Motor neuron (in vitro differentiated cells): Measurements from ENCODE around the gene FLAD1. TPM values are rescaled to one million over a fixed set of nuclear protein-coding genes. Genes with fewer than 3 reads are reported as not detected.
"Not testable (repeated sequence)": the region's sequence is repeated elsewhere in the genome, so short reads cannot be mapped to it uniquely, and the experiment has no call there.

Source experiments
- ATAC-seq, 8 experiments: fragments of 200-7000 bp; cut with Tn5 transposase; replicated peaks in 6 of 8; 2 replicates each; pipeline ENCODE4 v1.8.0; 2021; ENCODE audit warnings: mild to moderate bottlenecking in 8 of 8, moderate library complexity in 8 of 8
- H3K27ac ChIP-seq, 2 donors: fragments of 250-450 bp; sonication (Bioruptor Pico); 2 replicates each; pipeline ENCODE4 v1.9.0; 2021; ENCODE audit warnings: antibody characterized with exemption in 2 of 2, mild to moderate bottlenecking in 2 of 2, moderate library complexity in 1 of 2
- H3K4me1 ChIP-seq, 2 donors: fragments of 250-450 bp; sonication (Bioruptor Pico); replicated peaks in 1 of 2; 2 replicates each; pipeline ENCODE4 v1.6.1; 2021; ENCODE audit warnings: antibody characterized with exemption in 2 of 2, mild to moderate bottlenecking in 2 of 2, moderate library complexity in 1 of 2
- H3K4me3 ChIP-seq, 5 donors: fragments of 250-450 bp; sonication (Bioruptor Pico); 2 replicates each; pipeline ENCODE4 v1.9.0; 2021; ENCODE audit warnings: antibody characterized with exemption in 5 of 5, mild to moderate bottlenecking in 5 of 5, moderate library complexity in 4 of 5
- WGBS, 10 experiments: fragments of 450-650 bp; shearing (Covaris generic); methylation state at CpG; one replicate each; pipeline ENCODE4 v1.0.0; 2022; 5-methylcytosine and 5-hydroxymethylcytosine counted together
- in situ Hi-C, 9 experiments: fragments of 400-800 bp; cut with MboI; loops; one replicate each; pipeline ENCODE4 v1.15.0; 2021; ENCODE audit warnings: low sequenced_read_pairs in 9 of 9, low pct_unique_long_range_greater_than_20kb in 2 of 9; ENCODE audit not compliant: unreplicated experiment in 9 of 9
- total RNA-seq, 8 experiments: library from RNA; unstranded; fragments of 300-600 nt; gene quantifications; 2 replicates each; pipeline versions ENCODE4 v1.2.3 to v1.2.4, GENCODE V29; 2022

FLAD1 gene
- total RNA-seq, 8 experiments from 2014 or later = 34.1 to 76.9 (median 49.2) TPM

DNA sequence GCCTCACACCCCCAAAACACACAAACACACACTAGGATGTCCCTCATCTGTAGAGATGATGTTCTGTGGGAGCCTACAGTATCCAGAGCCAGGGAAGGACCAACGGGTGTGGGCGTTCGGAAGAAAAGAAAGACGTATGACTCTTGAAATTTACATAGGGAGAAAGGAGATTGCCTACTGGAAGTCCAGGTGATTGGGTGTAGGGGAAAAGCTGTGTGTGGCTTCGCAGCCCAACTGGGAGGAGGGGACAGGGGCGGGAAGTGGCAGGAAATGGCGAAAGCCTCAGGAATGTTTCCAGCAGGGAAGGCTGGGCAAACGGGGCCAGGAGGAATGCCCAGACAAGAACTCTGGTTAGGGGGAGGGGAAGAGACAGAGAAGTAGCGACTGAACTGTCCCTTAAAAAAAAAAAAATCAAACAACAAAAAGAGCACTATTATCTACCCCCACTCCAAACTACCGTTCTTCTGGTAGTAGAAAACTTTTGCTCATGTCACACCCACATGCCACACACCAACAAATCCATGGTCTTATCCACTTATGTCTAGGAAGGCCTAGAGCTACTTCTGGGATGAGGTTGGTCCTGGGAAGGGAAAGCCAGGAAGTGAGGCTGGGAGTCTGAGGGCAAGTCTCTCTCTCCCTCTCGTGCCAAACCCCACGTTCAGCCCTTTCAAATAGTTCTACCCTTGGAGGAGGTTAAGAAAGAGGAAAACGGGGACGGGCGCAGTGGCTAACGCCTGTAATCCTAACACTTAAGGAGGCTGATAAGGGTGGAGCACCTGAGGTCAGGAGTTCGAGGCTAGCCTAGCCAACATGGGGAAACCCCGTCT is 10.4 kb upstream of the FLAD1 start:
- peak in 3 of 8 experiments; percentile 2 to 6 (median 4) for ATAC-seq
- Histone ChIP-seq H3K4me3 (peak overlapping the region in 4 of 5 donors; percentile 53 to 80 (median 61)), H3K27ac (peak overlapping the region; percentile 90 to 94), H3K4me1 (peaks cover 38 to 40% of the 10 kb centered on the region in 2 donors)
- in situ Hi-C loops = loop anchor here in 2 of 9 experiments (25.0 kb wide), 1 partner anchor 90 kb away; the partner anchor contains the start of genes ADAM15 (in 2 of the 2) and EFNA4 (in 2 of the 2)
- WGBS, 10 experiments = 0 to 54% (median 24%) methylated on average over 3 to 12 of the region's 18 CpGs

DNA sequence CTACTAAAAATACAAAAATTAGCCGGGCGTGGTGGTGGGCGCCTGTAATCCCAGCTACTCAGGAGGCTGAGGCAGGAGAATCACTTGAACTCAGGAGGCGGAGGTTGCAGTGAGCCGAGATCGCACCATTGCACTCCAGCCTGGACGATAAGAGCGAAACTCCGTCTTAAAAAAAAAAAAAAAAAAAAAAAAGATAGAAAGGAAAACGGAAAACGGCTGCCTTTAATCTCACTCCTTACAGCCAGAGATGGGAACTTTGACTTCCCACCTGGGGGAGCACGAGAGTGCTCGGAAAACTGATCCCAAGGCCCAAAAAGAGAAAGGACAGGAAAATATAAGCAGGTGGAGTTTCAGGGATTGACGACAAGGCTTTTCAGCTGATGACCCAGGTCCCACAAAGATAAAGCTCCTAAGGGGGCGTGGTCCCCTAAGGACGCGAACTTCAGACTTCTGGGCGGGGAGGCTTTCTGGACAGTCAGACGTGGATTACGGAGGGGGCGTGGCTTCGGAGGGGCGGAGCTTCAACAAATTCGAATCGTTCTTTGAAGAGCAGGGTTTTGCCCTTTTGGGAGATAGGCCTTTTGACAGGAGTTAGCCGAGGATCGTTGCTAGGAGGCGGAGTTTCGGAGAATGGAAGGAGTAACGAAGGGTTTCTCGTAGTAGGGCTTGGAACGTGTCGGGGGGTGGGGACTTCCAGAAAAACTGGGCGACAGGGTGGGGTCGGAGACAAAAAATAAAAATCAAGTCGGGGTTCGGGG is 9.6 kb upstream of the FLAD1 start:
- peak in 7 of 8 experiments; percentile 0 to 8 (median 2) for ATAC-seq
- Histone ChIP-seq H3K4me1 (peaks cover 35 to 36% of the 10 kb centered on the region in 2 donors), H3K4me3 (peak overlapping the region; percentile 53 to 82 (median 62)), H3K27ac (peak overlapping the region; percentile 90 to 94)
- WGBS, 10 experiments = 0 to 19% (median 3%) methylated on average over 2 to 15 of the region's 37 CpGs; no CpG with 5 or more reads in 4 of the 10 experiments
- in situ Hi-C loops = loop anchor here in 2 of 9 experiments (25.0 kb wide), 1 partner anchor 89 kb away; the partner anchor contains the start of genes ADAM15 (in 2 of the 2) and EFNA4 (in 2 of the 2)

DNA sequence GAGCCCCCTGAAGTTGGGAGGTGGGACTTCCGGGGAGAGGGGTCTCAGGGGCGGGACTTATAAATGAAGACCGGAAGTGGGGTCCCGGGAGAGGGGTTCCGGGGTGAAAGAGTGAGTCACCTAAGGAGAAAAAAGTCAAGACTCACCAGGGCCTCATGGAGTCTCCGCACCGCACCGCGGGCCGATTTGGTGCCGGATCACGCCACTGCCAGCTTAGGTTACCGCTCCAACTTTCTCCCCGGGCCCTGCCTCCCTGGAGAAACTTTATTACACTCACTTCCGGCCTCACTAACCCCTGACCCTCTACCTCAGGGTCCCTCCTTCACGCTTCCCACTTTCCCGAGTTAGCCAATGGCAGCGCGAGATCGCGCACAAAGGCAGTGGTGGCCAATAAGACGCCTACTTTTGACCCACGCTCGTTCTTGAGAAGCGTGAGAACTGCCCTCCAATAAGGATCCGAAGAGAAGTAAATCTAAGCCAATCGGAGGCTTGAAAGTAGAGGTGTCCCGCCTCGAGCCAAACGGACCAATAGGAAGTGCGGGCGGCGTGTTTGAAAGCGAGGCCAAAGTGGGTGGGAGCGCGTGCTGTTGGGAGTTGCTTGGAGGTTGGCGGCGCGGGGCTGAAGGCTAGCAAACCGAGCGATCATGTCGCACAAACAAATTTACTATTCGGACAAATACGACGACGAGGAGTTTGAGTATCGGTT is 8.9 kb upstream of the FLAD1 start, which contains the start of gene CKS1B:
CKS1B (plus strand) TSS at position 580 of the 706 bp plus-strand sequence; CDS start at position 645, 65 bp downstream.
- Histone ChIP-seq H3K4me3 (peak within 1 kb of the TSS; percentile 53 to 82 (median 62)), H3K27ac (peak within 1 kb of the TSS; percentile 90 to 94), H3K4me1 (peaks cover 28 to 29% of the 10 kb centered on the region in 2 donors)
- in situ Hi-C loops = loop anchor here in 2 of 9 experiments (25.0 kb wide), 1 partner anchor 88 kb away; the partner anchor contains the start of genes ADAM15 (in 2 of the 2) and EFNA4 (in 2 of the 2)
- ATAC-seq = peak; percentile 44 to 82 (median 78)
- WGBS, 10 experiments = 0 to 1% (median 1%) methylated on average over 1 to 38 of the region's 47 CpGs; no CpG with 5 or more reads in 2 of the 10 experiments

DNA sequence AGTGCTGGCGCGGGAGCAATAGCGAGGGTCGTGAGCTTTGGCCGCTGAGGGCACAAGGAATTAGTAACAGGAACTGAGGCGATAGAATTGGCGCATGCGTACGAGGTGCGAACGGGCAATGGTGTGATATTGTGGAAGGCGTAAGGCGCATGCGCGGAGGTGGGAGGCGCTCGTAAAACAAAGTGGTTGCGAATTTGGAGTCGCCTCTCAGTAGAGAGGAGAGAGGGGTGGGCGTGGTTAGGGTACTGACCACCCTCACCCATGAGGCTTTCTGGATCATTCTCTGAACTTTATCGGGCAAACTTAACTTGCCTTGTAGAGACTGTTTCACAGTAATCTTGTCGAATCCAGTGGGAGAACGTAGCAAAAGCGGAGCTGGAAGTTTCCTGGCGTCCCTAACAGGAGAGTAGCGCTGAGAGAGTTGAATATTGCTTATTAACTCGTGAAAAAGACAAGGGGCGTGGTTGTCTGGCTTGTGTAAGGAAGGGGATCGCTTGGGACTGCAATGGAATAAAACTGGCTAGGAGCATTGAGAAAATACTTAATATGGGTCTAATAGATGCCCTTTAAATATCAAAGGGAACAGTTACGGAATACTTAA is 8.2 kb upstream of the FLAD1 start:
- in situ Hi-C loops = loop anchor here in 2 of 9 experiments (25.0 kb wide), 1 partner anchor 87 kb away; the partner anchor contains the start of genes ADAM15 (in 2 of the 2) and EFNA4 (in 2 of the 2)
- peak overlapping the region; percentile 53 to 82 (median 62) for H3K4me3 ChIP-seq
- H3K4me1 ChIP-seq = peaks cover 22 to 27% of the 10 kb centered on the region in 2 donors
- peak overlapping the region; percentile 28 to 60 for H3K27ac ChIP-seq
- ATAC-seq = peak; percentile 4 to 49 (median 43)
- 0 to 3% (median 0%) methylated on average over 2 to 28 of the region's 30 CpGs for WGBS, 10 experiments

DNA sequence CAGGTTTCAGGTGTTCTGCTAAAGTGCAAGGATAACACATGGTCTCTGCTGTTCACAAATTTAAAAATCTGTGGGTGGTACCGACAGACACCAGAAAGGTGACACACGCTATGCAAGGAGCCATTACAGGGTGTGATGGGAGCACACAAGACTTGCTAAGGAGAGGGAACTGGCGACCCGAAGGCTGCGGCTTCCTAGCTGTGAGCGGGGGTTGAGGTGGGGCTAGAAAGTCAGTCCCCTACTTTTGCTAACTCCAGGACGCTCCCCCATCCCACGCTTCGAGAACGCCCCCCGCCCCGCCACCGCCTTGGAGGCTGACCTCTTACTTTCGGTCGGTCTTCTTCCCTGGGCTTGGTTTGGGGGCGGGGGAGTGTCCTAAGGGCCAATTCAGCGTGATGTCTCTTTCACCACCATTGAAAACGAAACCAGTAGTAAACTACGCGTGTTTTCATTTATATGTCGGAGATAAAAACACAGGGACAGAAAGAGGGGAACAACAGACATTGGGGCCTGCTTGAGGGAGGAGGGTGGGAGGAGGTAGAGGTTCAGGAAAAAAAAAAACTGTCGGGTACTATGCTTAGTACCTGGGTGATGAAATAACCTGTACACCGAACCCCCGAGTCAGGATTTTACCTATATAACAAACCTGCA is 7.6 kb upstream of the FLAD1 start:
- in situ Hi-C loops = no loop called here
- Histone ChIP-seq H3K4me3 (peak overlapping the region; percentile 53 to 82 (median 62)), H3K27ac (peak overlapping the region; percentile 28 to 60), H3K4me1 (peaks cover 19 to 27% of the 10 kb centered on the region in 2 donors)
- ATAC-seq = no peak
- WGBS, 10 experiments = 0 to 9% (median 0%) methylated on average over 3 to 15 of the region's 24 CpGs; no CpG with 5 or more reads in 2 of the 10 experiments

DNA sequence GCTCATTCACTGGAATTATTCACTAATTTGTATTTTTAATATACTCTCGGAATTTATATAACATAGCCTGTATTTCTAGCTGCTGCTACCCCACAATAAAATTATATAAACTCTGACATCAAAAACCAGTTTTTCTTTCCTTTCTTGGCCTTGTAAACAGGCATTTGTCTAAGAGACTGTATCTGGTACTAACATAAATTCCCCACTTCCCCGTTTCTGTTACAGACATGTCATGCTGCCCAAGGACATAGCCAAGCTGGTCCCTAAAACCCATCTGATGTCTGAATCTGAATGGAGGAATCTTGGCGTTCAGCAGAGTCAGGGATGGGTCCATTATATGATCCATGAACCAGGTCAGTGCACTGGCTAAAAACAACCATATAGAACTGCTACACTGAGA is 5.4 kb upstream of the FLAD1 start:
- H3K4me3 ChIP-seq, H3K27ac ChIP-seq, in situ Hi-C loops, ATAC-seq: not testable (repeated sequence)
- peaks cover 15 to 16% of the 10 kb centered on the region in 2 donors for H3K4me1 ChIP-seq
- 42 to 92% (median 73%) methylated on average over 1 to 3 of the region's 3 CpGs; no CpG with 5 or more reads in 2 of the 10 experiments for WGBS, 10 experiments

DNA sequence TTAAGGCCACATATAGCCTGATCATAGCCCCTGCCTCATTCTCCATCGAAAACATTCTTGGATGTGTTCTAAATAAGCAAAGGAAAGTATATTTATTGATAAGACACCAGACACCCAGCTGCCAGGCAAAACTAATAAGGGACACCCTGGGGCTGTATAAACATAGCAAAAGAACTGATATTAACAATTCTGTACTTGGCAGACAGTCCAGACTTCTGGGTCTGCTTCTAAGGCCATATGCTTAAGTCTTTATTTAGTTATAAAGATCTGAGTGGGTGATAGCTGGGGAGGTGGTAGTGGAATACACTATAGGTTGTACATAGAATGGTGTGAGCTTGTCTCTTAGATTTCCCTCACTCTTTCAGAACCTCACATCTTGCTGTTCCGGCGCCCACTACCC is 4.8 kb upstream of the FLAD1 start:
- Histone ChIP-seq H3K4me3 (no peak overlapping the region), H3K4me1 (peaks cover 10 to 11% of the 10 kb centered on the region in 2 donors), H3K27ac (no peak overlapping the region)
- no peak for ATAC-seq
- WGBS, 10 experiments = 82 to 100% (median 100%) methylated on average over 1 to 3 of the region's 3 CpGs; no CpG with 5 or more reads in 3 of the 10 experiments
- in situ Hi-C loops = no loop called here

DNA sequence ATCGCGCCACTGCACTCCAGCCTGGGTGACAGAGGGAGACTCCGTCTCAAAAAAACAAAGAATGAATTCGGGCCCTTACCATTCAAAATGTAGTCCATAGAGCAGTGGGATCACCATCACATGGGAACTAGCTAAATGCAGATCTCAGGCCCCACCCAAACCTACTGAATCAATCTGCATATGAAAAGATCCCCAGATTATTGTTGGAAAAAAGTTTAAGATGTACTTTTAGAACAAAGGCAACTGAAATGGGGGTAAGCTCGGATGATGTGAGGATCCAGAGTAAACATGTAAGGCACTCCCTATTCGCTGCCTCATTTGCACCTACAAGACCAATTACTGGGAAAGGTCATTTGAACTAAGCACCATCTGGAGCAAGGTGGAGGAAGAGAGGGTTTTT is 803 bp upstream of the FLAD1 start:
- H3K4me3 ChIP-seq = peak overlapping the region; percentile 65 to 93 (median 71)
- peaks cover 13% of the 10 kb centered on the region in 2 donors for H3K4me1 ChIP-seq
- in situ Hi-C loops = no loop called here
- ATAC-seq = no peak
- 0 to 100% (median 32%) methylated on average over 1 to 6 of the region's 6 CpGs; no CpG with 5 or more reads in 1 of the 10 experiments for WGBS, 10 experiments
- no peak overlapping the region for H3K27ac ChIP-seq

DNA sequence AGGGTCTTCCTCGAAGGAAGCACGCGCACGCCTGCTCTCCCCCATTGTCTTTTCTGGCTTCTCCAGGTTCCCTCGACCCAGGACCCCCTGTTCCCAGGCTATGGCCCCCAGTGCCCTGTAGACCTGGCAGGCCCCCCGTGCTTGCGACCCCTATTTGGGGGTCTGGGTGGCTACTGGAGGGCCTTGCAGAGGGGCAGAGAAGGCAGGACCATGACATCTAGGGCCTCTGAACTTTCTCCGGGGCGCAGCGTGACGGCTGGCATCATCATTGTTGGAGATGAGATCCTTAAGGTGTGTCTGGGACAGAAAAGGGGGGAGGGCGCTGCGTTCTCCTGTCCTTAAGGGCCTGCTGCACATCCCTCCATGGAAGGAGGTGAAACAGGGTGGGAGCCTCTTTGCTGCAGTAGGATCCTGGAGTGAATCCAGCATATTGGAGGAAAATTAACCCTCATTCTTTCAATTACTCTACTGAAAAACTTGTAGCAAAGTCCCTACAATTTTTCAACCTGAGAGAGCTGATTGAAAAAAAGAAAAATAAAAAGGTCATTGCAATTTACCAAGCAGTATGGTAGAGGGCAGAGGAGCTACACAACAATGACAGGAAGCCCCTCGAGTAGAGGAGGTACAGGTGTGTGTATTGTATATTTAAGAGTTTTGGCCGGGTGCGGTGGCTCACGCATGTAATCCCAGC is 777 bp downstream of the FLAD1 start:
- in situ Hi-C loops = no loop called here
- peak overlapping the region; percentile 75 to 80 for H3K27ac ChIP-seq
- WGBS, 10 experiments = 0 to 67% (median 15%) methylated on average over 1 to 11 of the region's 17 CpGs
- ATAC-seq = no peak
- H3K4me3 ChIP-seq = peak overlapping the region; percentile 65 to 93 (median 71)
- H3K4me1 ChIP-seq = peaks cover 14 to 15% of the 10 kb centered on the region in 2 donors

DNA sequence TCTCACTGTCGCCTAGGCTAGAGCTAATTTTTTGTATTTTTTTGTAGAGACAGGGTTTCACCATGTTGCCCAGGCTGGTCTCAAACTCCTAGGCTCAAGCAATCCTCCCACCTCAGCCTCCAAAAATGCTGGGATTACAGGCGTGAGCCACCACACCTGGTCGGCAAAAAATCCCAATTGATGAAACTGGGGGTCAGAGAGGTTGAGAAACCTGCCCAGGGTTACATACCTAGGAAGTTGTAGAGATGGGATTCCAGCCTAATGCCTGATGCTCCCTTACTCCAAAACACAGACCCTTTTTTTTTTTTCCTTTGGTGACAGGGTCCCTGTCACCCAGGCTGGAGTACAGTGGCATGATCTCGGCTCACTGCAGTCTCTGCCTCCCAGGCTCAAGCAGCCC is 3.6 kb downstream of the FLAD1 start:
- H3K4me3 ChIP-seq, H3K27ac ChIP-seq, in situ Hi-C loops, ATAC-seq: not testable (repeated sequence)
- H3K4me1 ChIP-seq = peaks cover 16 to 19% of the 10 kb centered on the region in 2 donors
- WGBS, 10 experiments = 94 to 100% (median 100%) methylated on average over 1 to 3 of the region's 4 CpGs; no CpG with 5 or more reads in 2 of the 10 experiments

DNA sequence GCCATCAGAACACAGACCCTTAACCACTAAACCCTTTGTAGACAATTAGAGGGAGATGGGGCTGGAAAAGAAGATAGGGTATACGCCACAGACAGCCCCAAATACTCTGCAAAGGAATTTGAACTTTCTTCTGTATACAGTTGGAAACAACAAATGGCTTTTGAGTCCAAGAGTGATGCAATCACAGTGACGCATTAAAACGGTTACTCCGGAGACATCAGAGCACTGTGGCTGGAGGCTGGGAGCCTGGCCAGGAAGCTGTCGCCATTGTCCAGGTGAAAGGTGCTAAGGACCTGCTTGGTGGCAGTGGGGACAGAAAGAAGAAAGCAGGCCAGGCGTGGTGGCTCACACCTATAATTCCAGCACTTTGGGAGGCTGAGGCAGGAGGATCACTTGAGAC is 4.2 kb downstream of the FLAD1 start:
- Histone ChIP-seq H3K4me3 (no peak overlapping the region), H3K27ac (no peak overlapping the region), H3K4me1 (peaks cover 13 to 17% of the 10 kb centered on the region in 2 donors)
- ATAC-seq = no peak
- WGBS, 10 experiments = 87 to 100% (median 100%) methylated on average over 1 to 6 of the region's 6 CpGs; no CpG with 5 or more reads in 1 of the 10 experiments
- in situ Hi-C loops = no loop called here
